LNCAP (cell line): ENCODE data around the gene DOCK10.

Source experiments
- CTCF ChIP-seq: fragments of 450-650 bp; IDR thresholded peaks from 2 replicates; pipeline ENCODE4 v1.5.1; 2017; ENCODE audit warnings: mild to moderate bottlenecking

The DOCK10 gene

GRCh38 chr2:224922142-224922727, 120.0 kb downstream of the DOCK10 start:
- TF ChIP-seq CTCF = no peak

- TF ChIP-seq CTCF = no peak
Observed at GRCh38 chr2:224919472-224920110, 122.7 kb downstream of the DOCK10 start.

GRCh38 chr2:224918626-224919471, 123.4 kb downstream of the DOCK10 start:
- no peak for TF ChIP-seq CTCF

GRCh38 chr2:224915136-224915535, 127.1 kb downstream of the DOCK10 start:
- no peak for TF ChIP-seq CTCF

- TF ChIP-seq CTCF = no peak
Observed at GRCh38 chr2:224910574-224910925, 131.7 kb downstream of the DOCK10 start.

- TF ChIP-seq CTCF = no peak
Observed at GRCh38 chr2:224909885-224910573, 132.2 kb downstream of the DOCK10 start.

GRCh38 chr2:224908818-224909217, 133.4 kb downstream of the DOCK10 start:
- no peak for TF ChIP-seq CTCF
